CD4-positive, CD25-positive, alpha-beta regulatory T cell (primary cell): ENCODE data around the gene VILL. TPM values are rescaled to one million over a fixed set of nuclear protein-coding genes. Genes with fewer than 3 reads are reported as not detected.
A peak's percentile ranks its signal among the peaks of the same experiment; 100 is the strongest.

Source experiments
- ATAC-seq, 2 donors: fragments of 150-1000 bp; cut with Tn5 transposase; one replicate each; pipeline ENCODE4 v1.10.0; 2021; ENCODE audit warnings: low read depth in 2 of 2, moderate number of reproducible peaks in 2 of 2, moderate library complexity in 1 of 2
- DNase-seq, 3 donors: peaks; one replicate each; pipeline versions ENCODE4 v3.0.0 to v3.0.0-alpha.2; 2012 to 2022; ENCODE audit warnings: mixed read lengths in 1 of 3
- H3K27ac ChIP-seq: one replicate; pipeline ENCODE4 v1.7.0; 2013; ENCODE audit warnings: mild to moderate bottlenecking, low read length; ENCODE audit not compliant: insufficient read depth, poor library complexity, severe bottlenecking
- H3K27me3 ChIP-seq: one replicate; pipeline ENCODE4 v1.7.0; 2013; ENCODE audit warnings: low read length; ENCODE audit not compliant: control insufficient read depth, insufficient read depth
- H3K36me3 ChIP-seq: one replicate; pipeline ENCODE4 v1.7.0; 2013; ENCODE audit warnings: mild to moderate bottlenecking, low read length, moderate library complexity; ENCODE audit not compliant: control insufficient read depth, insufficient read depth
- H3K4me1 ChIP-seq: 2 replicates; pipeline ENCODE4 v1.7.0; 2013; ENCODE audit warnings: mild to moderate bottlenecking, low read length; ENCODE audit not compliant: insufficient read depth, control insufficient read depth, poor library complexity, severe bottlenecking
- H3K4me3 ChIP-seq: one replicate; pipeline ENCODE4 v1.7.0; 2013; ENCODE audit warnings: low read depth, mild to moderate bottlenecking, low read length, moderate library complexity
- H3K9me3 ChIP-seq, 2 experiments: 1 replicate in 1 of 2; 2 replicates in 1 of 2; pipeline ENCODE4 v1.7.0; 2013; ENCODE audit warnings: low read length in 2 of 2, mild to moderate bottlenecking in 1 of 2, moderate library complexity in 1 of 2; ENCODE audit not compliant: control insufficient read depth in 2 of 2
- H3K27ac Mint-ChIP-seq, 3 donors: one replicate each; pipeline ENCODE4 v1.8.0; 2020 to 2022; ENCODE audit warnings: mild to moderate bottlenecking in 3 of 3, mixed read lengths in 3 of 3, moderate library complexity in 2 of 3
- H3K27me3 Mint-ChIP-seq: one replicate; pipeline ENCODE4 v1.8.0; 2022; ENCODE audit warnings: mild to moderate bottlenecking, mixed read lengths
- H3K36me3 Mint-ChIP-seq: one replicate; pipeline ENCODE4 v1.8.0; 2020; ENCODE audit warnings: mixed read lengths
- H3K4me1 Mint-ChIP-seq, 4 donors: one replicate each; pipeline ENCODE4 v1.8.0; 2020 to 2022; ENCODE audit warnings: mixed read lengths in 4 of 4, mild to moderate bottlenecking in 1 of 4
- H3K4me3 Mint-ChIP-seq, 4 donors: one replicate each; pipeline ENCODE4 v1.8.0; 2020 to 2022; ENCODE audit warnings: mild to moderate bottlenecking in 4 of 4, mixed read lengths in 4 of 4, moderate library complexity in 3 of 4
- H3K9me3 Mint-ChIP-seq, 7 donors: one replicate each; pipeline ENCODE4 v1.8.0; 2020 to 2022; ENCODE audit warnings: mixed read lengths in 7 of 7, mild to moderate bottlenecking in 3 of 7, moderate library complexity in 2 of 7
- polyA plus RNA-seq, 4 donors: library from polyadenylated mRNA; unstranded; fragments of 300-500 nt; fragmentation: Illumina TruSeq; gene quantifications; one replicate each; pipeline ENCODE4 v1.2.3, GENCODE V29; 2021
- total RNA-seq: library from RNA; stranded (reverse); gene quantifications from one replicate; pipeline ENCODE4 v1.2.3, GENCODE V29; 2022

Gene VILL
- total RNA-seq, result 24.0 TPM
- polyA plus RNA-seq, result 10 to 100 TPM in 3 of 4 donors, 1 to 10 TPM in 1; 9.0 to 15.5 (median 12.4) TPM

DNA sequence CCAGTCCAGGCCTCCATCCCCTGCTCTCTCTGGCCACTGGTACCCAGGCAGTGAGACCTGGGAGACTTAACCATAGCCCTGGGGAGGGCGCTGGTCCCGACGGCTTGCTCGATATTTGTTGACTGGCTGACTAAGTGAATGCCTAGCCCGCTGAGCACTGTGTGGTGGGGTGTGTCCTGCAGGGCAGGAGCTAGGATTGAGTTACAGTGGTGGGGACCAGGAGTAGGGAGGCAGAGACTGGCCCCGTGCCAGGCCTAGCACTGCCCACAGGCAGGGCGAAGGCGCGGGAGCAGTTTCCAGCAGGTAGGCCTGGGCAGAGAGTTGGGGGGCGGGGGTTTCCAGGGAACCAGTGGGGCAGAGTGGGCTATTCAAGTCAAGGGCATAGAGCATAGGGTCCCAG is at the start of gene VILL:
TSS of gene VILL (plus strand) at position 260 of the 400 bp plus-strand sequence. CDS start 2,887 bp downstream, outside the sequence.
- Histone ChIP-seq H3K4me1 (peaks cover 23% of the 10 kb centered on the region), H3K4me3 (no peak within 1 kb of the TSS), H3K27me3 (no peaks in the 10 kb centered on the region), H3K36me3 (no peaks in the 10 kb centered on the region), H3K27ac (no peak within 1 kb of the TSS), H3K9me3 (no peaks in the 10 kb centered on the region)
- H3K36me3 Mint-ChIP-seq, result no peaks in the 10 kb centered on the region
- peaks cover 8 to 29% (median 16%) of the 10 kb centered on the region in 4 donors for H3K4me1 Mint-ChIP-seq
- no peaks in the 10 kb centered on the region for H3K9me3 Mint-ChIP-seq
- peak within 1 kb of the TSS in 2 of 3 donors; percentile 59 to 60 for H3K27ac Mint-ChIP-seq
- ATAC-seq (no peak), DNase-seq (no peak)
- H3K4me3 Mint-ChIP-seq, result peak within 1 kb of the TSS in 1 of 4 donors; percentile 71
- no peaks in the 10 kb centered on the region for H3K27me3 Mint-ChIP-seq

DNA sequence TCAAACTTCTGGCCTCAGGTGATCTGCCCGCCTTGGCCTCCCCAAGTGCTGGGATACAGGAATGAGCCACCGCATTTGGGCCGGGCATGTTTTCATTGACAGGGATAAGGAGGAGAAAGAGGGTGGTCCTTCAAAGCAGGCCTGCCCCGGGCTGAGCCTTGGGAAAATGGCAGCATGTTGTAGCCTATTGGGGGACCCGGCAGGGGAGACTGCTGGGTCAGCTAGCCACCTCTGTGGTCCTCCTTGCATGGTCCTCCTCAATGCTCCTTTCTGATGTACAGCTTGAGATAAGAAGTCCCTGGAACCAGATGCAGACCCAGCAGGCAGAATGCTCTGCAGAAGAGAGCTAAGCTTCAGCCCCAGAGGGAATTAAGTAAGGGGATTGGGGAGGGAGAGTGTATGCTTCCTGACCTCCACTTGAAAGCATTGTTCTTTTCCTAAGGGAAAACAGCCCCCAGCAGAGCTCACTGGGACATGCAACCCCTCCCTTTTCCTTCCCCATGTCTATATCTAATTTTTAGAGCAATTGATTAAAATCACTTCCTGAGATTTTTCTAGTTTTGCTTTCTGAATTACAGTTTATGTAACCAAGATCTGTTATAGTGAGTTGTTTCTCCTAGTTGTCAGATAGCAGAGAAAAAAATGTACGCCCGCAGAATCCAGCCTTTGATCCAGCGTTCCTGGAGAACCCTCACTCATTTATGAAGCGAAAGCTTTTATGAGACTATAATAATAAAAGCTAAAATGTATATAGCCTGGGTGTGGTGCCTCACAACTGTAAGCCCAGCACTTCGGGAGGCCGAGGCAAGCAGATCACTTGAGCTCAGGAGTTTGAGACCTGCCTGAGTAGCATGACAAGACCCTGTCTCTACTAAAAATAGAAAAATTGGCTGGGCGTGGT is 48.7 kb upstream of the VILL start:
- no peaks in the 10 kb centered on the region for H3K9me3 Mint-ChIP-seq
- no peak overlapping the region for H3K4me3 Mint-ChIP-seq

DNA sequence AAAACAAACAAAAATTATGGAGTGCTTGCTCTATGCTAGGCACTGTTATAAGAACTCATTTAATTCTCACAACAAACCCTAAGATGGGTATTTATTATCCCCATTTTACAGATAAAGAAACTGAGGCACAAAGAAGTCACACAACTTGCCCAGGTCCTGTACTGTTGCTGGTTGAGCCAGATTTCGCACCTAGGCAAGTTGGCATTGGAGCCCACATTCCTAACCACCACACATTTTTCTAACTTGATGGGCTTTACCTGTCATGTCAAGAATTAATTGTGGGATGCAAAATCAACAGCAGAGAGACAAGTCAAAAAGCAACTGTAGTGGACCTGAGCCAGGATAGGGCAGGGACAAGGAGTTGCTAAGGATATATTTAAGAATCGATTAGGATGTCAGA is 47.9 kb upstream of the VILL start:
- DNase-seq (no peak), ATAC-seq (no peak)
- no peak overlapping the region for H3K4me3 ChIP-seq
- Mint-ChIP-seq H3K9me3 (no peaks in the 10 kb centered on the region), H3K36me3 (no peaks in the 10 kb centered on the region), H3K4me3 (no peak overlapping the region), H3K27ac (no peak overlapping the region), H3K27me3 (no peaks in the 10 kb centered on the region), H3K4me1 (no peaks in the 10 kb centered on the region)
- H3K36me3 ChIP-seq, result no peaks in the 10 kb centered on the region
- H3K27ac ChIP-seq, result no peak overlapping the region
- no peaks in the 10 kb centered on the region for H3K4me1 ChIP-seq
- no peaks in the 10 kb centered on the region for H3K9me3 ChIP-seq
- no peaks in the 10 kb centered on the region for H3K27me3 ChIP-seq

More for the DNA sequence above, 48.7 kb upstream of the VILL start:
- Histone ChIP-seq H3K27ac (no peak overlapping the region), H3K36me3 (no peaks in the 10 kb centered on the region), H3K27me3 (no peaks in the 10 kb centered on the region), H3K9me3 (no peaks in the 10 kb centered on the region), H3K4me3 (no peak overlapping the region), H3K4me1 (no peaks in the 10 kb centered on the region)
- Mint-ChIP-seq H3K27ac (no peak overlapping the region), H3K4me1 (no peaks in the 10 kb centered on the region), H3K27me3 (no peaks in the 10 kb centered on the region), H3K36me3 (no peaks in the 10 kb centered on the region)
- ATAC-seq (no peak), DNase-seq (no peak)

GRCh38 chr3:37943126-37943525 is 47.5 kb upstream of the VILL start:
- Mint-ChIP-seq H3K9me3 (no peaks in the 10 kb centered on the region), H3K4me3 (no peak overlapping the region), H3K36me3 (no peaks in the 10 kb centered on the region), H3K27me3 (no peaks in the 10 kb centered on the region), H3K27ac (no peak overlapping the region), H3K4me1 (no peaks in the 10 kb centered on the region)
- Histone ChIP-seq H3K27ac (no peak overlapping the region), H3K27me3 (no peaks in the 10 kb centered on the region), H3K4me3 (no peak overlapping the region), H3K9me3 (no peaks in the 10 kb centered on the region), H3K36me3 (no peaks in the 10 kb centered on the region), H3K4me1 (no peaks in the 10 kb centered on the region)
- DNase-seq (no peak), ATAC-seq (no peak)

GRCh38 chr3:37943631-37944314 is 46.8 kb upstream of the VILL start:
- no peaks in the 10 kb centered on the region for H3K4me1 Mint-ChIP-seq
- no peaks in the 10 kb centered on the region for H3K27me3 ChIP-seq
- no peak overlapping the region for H3K4me3 Mint-ChIP-seq
- H3K9me3 Mint-ChIP-seq, result no peaks in the 10 kb centered on the region
- no peaks in the 10 kb centered on the region for H3K36me3 ChIP-seq
- no peaks in the 10 kb centered on the region for H3K9me3 ChIP-seq
- no peaks in the 10 kb centered on the region for H3K4me1 ChIP-seq
- H3K4me3 ChIP-seq, result no peak overlapping the region
- DNase-seq (no peak), ATAC-seq (no peak)
- no peak overlapping the region for H3K27ac ChIP-seq
- H3K36me3 Mint-ChIP-seq, result no peaks in the 10 kb centered on the region
- H3K27ac Mint-ChIP-seq, result no peak overlapping the region
- no peaks in the 10 kb centered on the region for H3K27me3 Mint-ChIP-seq

GRCh38 chr3:37944391-37944842 is 46.2 kb upstream of the VILL start:
- Mint-ChIP-seq H3K27ac (no peak overlapping the region), H3K9me3 (no peaks in the 10 kb centered on the region), H3K4me3 (no peak overlapping the region), H3K36me3 (no peaks in the 10 kb centered on the region), H3K4me1 (no peaks in the 10 kb centered on the region), H3K27me3 (no peaks in the 10 kb centered on the region)
- Histone ChIP-seq H3K9me3 (no peaks in the 10 kb centered on the region), H3K27ac (no peak overlapping the region), H3K4me3 (no peak overlapping the region), H3K4me1 (no peaks in the 10 kb centered on the region), H3K27me3 (no peaks in the 10 kb centered on the region), H3K36me3 (no peaks in the 10 kb centered on the region)
- DNase-seq, result no peak
- ATAC-seq, result no peak

DNA sequence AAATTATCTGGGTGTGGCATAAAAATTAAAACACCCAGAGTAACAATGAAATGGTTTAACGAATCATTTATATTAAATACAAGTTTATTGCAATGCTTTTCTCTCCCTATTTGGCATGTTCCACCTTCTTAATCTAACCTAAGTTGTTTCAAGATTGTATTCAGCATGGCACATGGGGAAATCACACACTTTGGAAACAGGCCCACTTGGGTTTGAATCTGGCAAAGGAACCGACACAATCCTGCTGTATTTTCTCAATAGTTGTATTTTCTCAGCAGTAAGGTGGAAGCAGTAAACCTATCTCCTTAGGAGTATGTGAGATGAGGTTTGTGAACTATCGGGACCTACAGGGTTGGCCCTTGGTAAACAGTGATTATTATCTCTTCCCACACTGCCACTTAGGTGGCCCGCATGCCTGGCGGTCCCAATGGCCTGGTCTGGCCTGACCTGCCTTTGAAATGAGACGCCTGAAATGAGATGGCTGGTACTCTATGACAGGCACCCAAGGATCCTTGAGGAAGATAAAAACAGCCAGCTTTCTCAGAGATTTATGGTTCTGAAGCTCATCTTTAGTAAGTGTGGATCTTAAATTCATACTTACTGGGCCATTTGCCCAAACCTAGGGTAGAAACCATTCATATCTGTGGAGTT is 45.3 kb upstream of the VILL start:
- Mint-ChIP-seq H3K4me3 (no peak overlapping the region), H3K36me3 (no peaks in the 10 kb centered on the region), H3K4me1 (no peaks in the 10 kb centered on the region), H3K9me3 (no peaks in the 10 kb centered on the region), H3K27me3 (no peaks in the 10 kb centered on the region), H3K27ac (no peak overlapping the region)
- H3K9me3 ChIP-seq, result no peaks in the 10 kb centered on the region
- ATAC-seq (no peak), DNase-seq (no peak)
- no peak overlapping the region for H3K4me3 ChIP-seq
- H3K27me3 ChIP-seq, result no peaks in the 10 kb centered on the region
- H3K27ac ChIP-seq, result no peak overlapping the region
- no peaks in the 10 kb centered on the region for H3K4me1 ChIP-seq
- H3K36me3 ChIP-seq, result no peaks in the 10 kb centered on the region
